Stimulated activated CD4-positive, alpha-beta T cell treated with anti-CD3 and anti-CD28 coated beads, TNF-alpha, amount 100 ng/mL, for 48 hours (primary cell): ENCODE data around the gene PITX1.
"Not testable (repeated sequence)": the region's sequence is repeated elsewhere in the genome, so short reads cannot be mapped to it uniquely, and the experiment has no call there.

Experiments
- DNase-seq, 3 donors: peaks; one replicate each; pipeline ENCODE4 v3.0.0-alpha.2; 2020; ENCODE audit warnings: low read depth in 3 of 3

The PITX1 gene

GRCh38 chr5:135010502-135011354 lies 23.3 kb downstream of the PITX1 start:
- DNase-seq, result no peak

GRCh38 chr5:135009736-135010501 lies 24.1 kb downstream of the PITX1 start:
- no peak for DNase-seq

- DNase-seq, result no peak
These were observed 24.9 kb downstream of the PITX1 start for GRCh38 chr5:135008981-135009735.

DNA sequence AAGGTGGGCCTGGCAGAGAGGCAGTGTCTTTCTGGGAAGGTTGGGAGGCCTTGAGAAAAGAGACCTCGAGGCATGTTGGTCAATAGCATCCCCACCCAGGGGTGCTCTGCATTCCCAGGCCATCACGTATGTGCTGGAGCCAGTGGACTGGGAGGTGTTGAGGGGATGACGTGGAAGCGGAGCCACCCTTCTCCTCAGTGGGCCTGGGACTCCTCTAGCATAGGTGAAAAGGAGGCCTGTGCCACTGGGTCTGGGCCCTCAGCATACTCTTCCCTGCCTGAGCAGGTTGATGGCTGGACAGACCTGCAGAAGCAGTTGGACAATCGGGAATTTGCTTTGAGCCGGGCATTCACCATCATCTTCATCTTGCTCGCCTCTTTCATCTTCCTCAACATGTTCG lies 25.5 kb downstream of the PITX1 start:
- DNase-seq, result no peak

- DNase-seq, result no peak
These were observed 26.2 kb downstream of the PITX1 start for GRCh38 chr5:135007749-135008363.

DNA sequence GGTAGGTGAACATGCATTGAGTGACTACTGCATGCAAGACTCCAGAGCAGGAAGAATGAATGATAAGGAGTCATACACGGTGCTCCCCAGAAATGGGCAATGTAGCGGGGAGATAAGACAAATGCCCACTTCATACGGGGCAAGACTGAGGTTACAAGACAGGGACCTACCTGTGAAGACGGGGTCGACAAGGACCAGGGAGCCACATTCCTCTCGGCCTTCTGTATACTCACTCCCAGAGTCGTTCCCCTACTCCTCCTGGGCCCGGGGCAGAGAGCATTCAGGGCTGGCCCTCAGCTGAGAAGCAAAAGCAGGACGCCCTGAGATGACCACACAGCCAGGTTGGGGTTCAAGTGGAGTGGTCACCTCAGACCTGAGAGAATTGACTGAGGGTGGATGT lies 26.7 kb downstream of the PITX1 start:
- no peak for DNase-seq

- no peak for DNase-seq
These were observed 29.0 kb downstream of the PITX1 start for GRCh38 chr5:135005076-135005475.

- DNase-seq, result no peak
These were observed 29.7 kb downstream of the PITX1 start for GRCh38 chr5:135004376-135004775.

- not testable (repeated sequence) for DNase-seq
These were observed 36.0 kb downstream of the PITX1 start for GRCh38 chr5:134998068-134998467.

- DNase-seq, result no peak
These were observed 37.0 kb downstream of the PITX1 start for GRCh38 chr5:134997015-134997414.

GRCh38 chr5:134995850-134996402 lies 38.1 kb downstream of the PITX1 start:
- DNase-seq, result no peak

DNA sequence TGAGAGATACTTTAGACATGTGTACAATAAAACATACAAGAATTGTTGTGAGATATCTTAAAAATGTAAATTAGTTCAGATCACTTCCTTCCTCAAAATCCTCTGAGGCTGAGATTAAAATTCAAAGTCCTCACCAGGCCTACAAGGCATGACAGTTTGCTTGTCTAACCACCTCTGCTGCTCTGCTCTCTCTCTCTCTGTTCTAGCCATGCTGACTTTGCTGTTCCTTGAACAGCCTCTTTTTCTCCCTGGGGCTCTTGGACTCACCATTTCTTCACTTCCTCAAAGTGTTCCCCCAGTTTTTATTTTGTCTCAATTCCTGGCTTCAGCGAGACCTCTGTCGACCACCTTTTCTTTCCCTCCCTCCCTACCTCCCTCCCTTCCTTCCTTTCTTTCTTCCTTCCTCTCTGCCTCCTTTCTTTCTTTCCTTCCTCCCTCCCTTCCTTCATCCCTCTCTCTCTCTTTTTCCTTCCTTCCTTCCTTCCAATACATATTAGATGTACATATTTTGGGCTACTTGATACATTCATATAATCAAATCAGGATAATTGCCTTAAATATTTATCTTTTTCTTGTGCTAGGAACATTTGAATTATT lies 39.4 kb downstream of the PITX1 start:
- DNase-seq, result no peak

- DNase-seq, result no peak
These were observed 40.9 kb downstream of the PITX1 start for GRCh38 chr5:134993161-134993560.

GRCh38 chr5:134992148-134992547 lies 41.9 kb downstream of the PITX1 start:
- DNase-seq, result no peak

DNA sequence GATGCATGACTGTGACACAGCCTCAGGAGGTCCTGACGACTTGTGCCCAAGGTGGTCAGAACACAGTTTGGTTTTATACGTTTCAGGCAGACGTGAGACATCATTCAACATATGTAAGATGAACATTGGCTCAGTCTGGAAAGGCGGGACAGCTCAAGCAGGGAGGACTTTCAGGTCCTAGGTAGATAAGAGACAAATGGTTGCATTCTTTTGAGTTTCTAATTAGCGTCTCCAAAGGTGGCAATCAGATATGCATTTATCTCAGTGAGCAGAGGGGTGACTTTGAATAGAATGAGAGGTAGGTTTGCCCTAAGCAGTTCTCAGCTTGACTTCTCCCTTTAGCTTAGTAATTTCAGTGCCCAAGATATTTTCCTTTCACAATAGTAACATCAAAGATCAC lies 43.8 kb downstream of the PITX1 start:
- DNase-seq, result not testable (repeated sequence)

- no peak for DNase-seq
These were observed 44.7 kb downstream of the PITX1 start for GRCh38 chr5:134989266-134989830.

- no peak for DNase-seq
These were observed 51.8 kb downstream of the PITX1 start for GRCh38 chr5:134982230-134982629.

GRCh38 chr5:134979416-134979815 lies 54.6 kb downstream of the PITX1 start:
- DNase-seq, result no peak
